ENCODE results near the gene RAD21L1.

Gene RAD21L1

DNA sequence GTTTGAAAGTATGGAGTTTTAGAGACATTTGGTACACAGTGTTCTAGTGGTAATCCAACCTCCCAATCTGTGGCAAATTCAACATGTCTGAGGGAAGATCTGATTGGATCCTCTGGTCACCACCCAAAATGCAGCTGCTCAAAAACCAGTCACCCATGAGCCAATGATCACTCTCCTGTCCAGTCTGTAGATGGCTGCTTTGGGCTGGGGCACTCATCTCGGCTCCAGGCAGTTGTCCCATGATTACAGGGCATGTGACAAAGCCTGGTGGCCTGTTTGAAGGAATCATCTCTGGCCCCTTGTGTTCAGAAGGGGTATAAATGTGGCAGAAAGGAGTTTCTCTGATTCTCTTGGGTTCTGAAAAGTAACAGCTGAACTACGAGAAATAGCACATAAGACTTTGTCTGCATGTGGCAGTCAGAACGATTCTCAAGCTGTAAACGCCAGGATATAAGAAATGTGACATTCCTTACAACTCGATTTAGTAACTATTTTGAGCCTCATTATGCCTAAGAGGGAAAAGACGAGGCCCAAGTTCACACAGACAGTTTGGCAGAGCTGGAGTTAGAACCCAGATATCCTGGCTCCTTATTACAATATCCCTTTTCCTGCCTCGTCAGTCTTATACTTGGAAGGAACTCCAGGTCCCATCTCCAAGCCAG lies 26.5 kb upstream of the RAD21L1 start:
- Histone ChIP-seq H3K9ac (ENCODE audit: insufficient read length, low read depth) (no peak overlapping the region), H3K36me3 (ENCODE audit: insufficient read depth, insufficient read length, low read length) (no peaks in the 10 kb centered on the region), H3K4me3 (ENCODE audit: insufficient read length, low read depth) (no peak overlapping the region), H3K4me1 (ENCODE audit: insufficient read depth, insufficient read length) (no peaks in the 10 kb centered on the region), H3K27me3 (ENCODE audit: insufficient read depth, insufficient read length) (no peaks in the 10 kb centered on the region), H3K9me3 (ENCODE audit: insufficient read depth, low read length) (no peaks in the 10 kb centered on the region)
- TF ChIP-seq YY1 (IDR thresholded peaks at IDR 0.05; ENCODE audit: insufficient read depth, insufficient read length) (no peak), ZNF274 (IDR thresholded peaks at IDR 0.05; ENCODE audit: low read depth, low read length) (no peak), SUZ12 (IDR thresholded peaks at IDR 0.05; ENCODE audit: extremely low read depth, insufficient read depth, insufficient read length) (no peak)
- DNase-seq (ENCODE audit: low read depth, low spot score): no peak

GRCh38 chr20:1199964-1200363 lies 25.9 kb upstream of the RAD21L1 start:
- Histone ChIP-seq H3K4me1 (ENCODE audit: insufficient read depth, insufficient read length) (no peaks in the 10 kb centered on the region), H3K27me3 (ENCODE audit: insufficient read depth, insufficient read length) (no peaks in the 10 kb centered on the region), H3K9ac (ENCODE audit: insufficient read length, low read depth) (no peak overlapping the region), H3K4me3 (ENCODE audit: insufficient read length, low read depth) (no peak overlapping the region), H3K9me3 (ENCODE audit: insufficient read depth, low read length) (no peaks in the 10 kb centered on the region), H3K36me3 (ENCODE audit: insufficient read depth, insufficient read length, low read length) (no peaks in the 10 kb centered on the region)
- no peak for DNase-seq (ENCODE audit: low read depth, low spot score)
- no peak for TF ChIP-seq ZNF274 (IDR thresholded peaks at IDR 0.05; ENCODE audit: low read depth, low read length)
- TF ChIP-seq SUZ12 (IDR thresholded peaks at IDR 0.05; ENCODE audit: extremely low read depth, insufficient read depth, insufficient read length): no peak
- no peak for TF ChIP-seq YY1 (IDR thresholded peaks at IDR 0.05; ENCODE audit: insufficient read depth, insufficient read length)

DNA sequence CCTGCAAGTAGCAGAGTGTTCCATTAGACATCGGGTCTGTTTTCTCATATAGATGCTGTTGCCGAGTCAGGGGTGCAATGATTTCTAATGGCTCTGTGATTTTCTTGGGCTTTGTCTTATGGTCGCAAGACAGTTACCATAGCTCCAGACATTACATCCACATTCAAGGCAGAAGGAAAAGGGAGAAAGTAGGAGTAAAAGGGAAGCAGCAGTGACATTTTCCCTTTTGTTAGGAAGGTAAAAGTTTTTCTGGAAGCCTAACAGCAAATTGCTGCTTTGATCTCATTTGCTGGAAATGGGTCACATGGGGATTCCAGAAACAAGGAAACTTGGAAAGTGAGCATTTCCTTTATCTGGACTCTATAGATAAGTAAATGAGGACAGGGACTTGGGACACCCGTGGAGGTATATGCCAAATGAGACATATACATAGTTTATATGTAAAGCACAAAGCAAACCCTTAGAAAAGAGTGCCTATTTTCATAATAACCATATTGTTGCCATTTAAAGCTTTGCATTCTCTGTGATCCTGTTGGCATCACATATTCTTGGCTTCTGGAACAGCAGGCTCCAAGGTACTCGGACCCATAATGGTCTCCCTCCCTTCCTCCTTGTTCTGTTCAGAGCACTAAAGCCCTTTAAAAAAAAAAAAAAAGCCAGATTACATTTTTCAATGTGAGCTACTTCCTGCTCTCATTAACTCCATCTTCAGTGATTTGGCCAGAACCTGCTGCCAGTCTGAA lies 22.9 kb upstream of the RAD21L1 start, which contains the start of gene C20orf202:
TSS of gene C20orf202 (plus strand) at position 693 of the 743 bp plus-strand sequence. CDS start 132 bp downstream, outside the sequence.
- Histone ChIP-seq H3K9ac (ENCODE audit: insufficient read length, low read depth) (no peak within 1 kb of the TSS), H3K27me3 (ENCODE audit: insufficient read depth, insufficient read length) (no peaks in the 10 kb centered on the region), H3K4me3 (ENCODE audit: insufficient read length, low read depth) (no peak within 1 kb of the TSS), H3K4me1 (ENCODE audit: insufficient read depth, insufficient read length) (no peaks in the 10 kb centered on the region), H3K36me3 (ENCODE audit: insufficient read depth, insufficient read length, low read length) (no peaks in the 10 kb centered on the region), H3K9me3 (ENCODE audit: insufficient read depth, low read length) (no peaks in the 10 kb centered on the region)
- no peak for DNase-seq (ENCODE audit: low read depth, low spot score)
- no peak for TF ChIP-seq ZNF274 (IDR thresholded peaks at IDR 0.05; ENCODE audit: low read depth, low read length)
- TF ChIP-seq YY1 (IDR thresholded peaks at IDR 0.05; ENCODE audit: insufficient read depth, insufficient read length): no peak
- TF ChIP-seq SUZ12 (IDR thresholded peaks at IDR 0.05; ENCODE audit: extremely low read depth, insufficient read depth, insufficient read length): no peak

DNA sequence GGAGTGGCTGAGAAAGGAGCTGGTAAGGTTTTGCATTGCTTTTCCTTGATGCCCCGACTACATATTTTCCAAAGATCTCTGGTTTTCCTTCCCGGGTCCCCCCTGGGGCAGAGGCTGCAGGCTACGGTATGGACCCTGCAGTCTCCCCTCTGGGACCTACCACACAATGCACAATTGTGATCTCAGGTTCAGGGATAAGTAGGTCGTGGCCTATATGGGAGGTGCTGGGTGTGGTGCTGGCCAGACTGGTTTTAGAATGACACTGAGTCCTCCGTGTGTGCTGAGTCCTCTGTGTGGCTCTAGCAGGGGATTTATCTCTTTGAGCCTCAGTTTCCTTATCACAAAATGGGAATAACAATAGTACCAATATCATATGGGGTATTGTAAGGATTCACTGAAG lies 22.2 kb upstream of the RAD21L1 start:
- no peaks in the 10 kb centered on the region for H3K27me3 ChIP-seq (ENCODE audit: insufficient read depth, insufficient read length)

GRCh38 chr20:1204113-1204512 lies 21.7 kb upstream of the RAD21L1 start:
- H3K9me3 ChIP-seq (ENCODE audit: insufficient read depth, low read length): no peaks in the 10 kb centered on the region
- no peaks in the 10 kb centered on the region for H3K27me3 ChIP-seq (ENCODE audit: insufficient read depth, insufficient read length)
- no peaks in the 10 kb centered on the region for H3K4me1 ChIP-seq (ENCODE audit: insufficient read depth, insufficient read length)
- DNase-seq (ENCODE audit: low read depth, low spot score): no peak
- no peak overlapping the region for H3K4me3 ChIP-seq (ENCODE audit: insufficient read length, low read depth)
- no peak overlapping the region for H3K9ac ChIP-seq (ENCODE audit: insufficient read length, low read depth)
- H3K36me3 ChIP-seq (ENCODE audit: insufficient read depth, insufficient read length, low read length): no peaks in the 10 kb centered on the region
- no peak for TF ChIP-seq YY1 (IDR thresholded peaks at IDR 0.05; ENCODE audit: insufficient read depth, insufficient read length)
- TF ChIP-seq SUZ12 (IDR thresholded peaks at IDR 0.05; ENCODE audit: extremely low read depth, insufficient read depth, insufficient read length): no peak
- TF ChIP-seq ZNF274 (IDR thresholded peaks at IDR 0.05; ENCODE audit: low read depth, low read length): no peak

More for the DNA sequence above, 22.2 kb upstream of the RAD21L1 start:
- no peak for TF ChIP-seq YY1 (IDR thresholded peaks at IDR 0.05; ENCODE audit: insufficient read depth, insufficient read length)
- no peak for TF ChIP-seq SUZ12 (IDR thresholded peaks at IDR 0.05; ENCODE audit: extremely low read depth, insufficient read depth, insufficient read length)
- TF ChIP-seq ZNF274 (IDR thresholded peaks at IDR 0.05; ENCODE audit: low read depth, low read length): no peak
- DNase-seq (ENCODE audit: low read depth, low spot score): no peak
- Histone ChIP-seq H3K36me3 (ENCODE audit: insufficient read depth, insufficient read length, low read length) (no peaks in the 10 kb centered on the region), H3K9me3 (ENCODE audit: insufficient read depth, low read length) (no peaks in the 10 kb centered on the region), H3K9ac (ENCODE audit: insufficient read length, low read depth) (no peak overlapping the region), H3K4me3 (ENCODE audit: insufficient read length, low read depth) (no peak overlapping the region), H3K4me1 (ENCODE audit: insufficient read depth, insufficient read length) (no peaks in the 10 kb centered on the region)

DNA sequence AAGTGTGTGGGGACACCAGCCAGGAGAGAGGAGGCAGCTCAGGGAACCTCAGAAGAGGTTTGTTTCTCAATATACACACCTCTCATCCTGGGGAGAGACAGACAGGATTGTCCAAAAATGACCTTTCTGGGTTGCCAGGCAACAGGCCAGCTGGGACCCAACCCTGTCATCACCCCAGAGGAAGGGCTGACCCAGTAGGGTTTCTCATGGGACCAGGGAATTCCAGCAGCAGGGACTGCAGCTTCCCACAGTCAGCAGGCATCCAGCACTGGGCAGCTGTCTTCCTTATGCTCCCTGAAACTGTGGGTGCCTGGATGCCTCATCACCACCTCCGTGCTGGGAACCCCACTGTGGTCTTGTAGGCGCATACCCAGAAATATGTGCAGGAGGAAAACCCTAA lies 21.3 kb upstream of the RAD21L1 start:
- Histone ChIP-seq H3K4me1 (ENCODE audit: insufficient read depth, insufficient read length) (no peaks in the 10 kb centered on the region), H3K4me3 (ENCODE audit: insufficient read length, low read depth) (no peak overlapping the region), H3K9ac (ENCODE audit: insufficient read length, low read depth) (no peak overlapping the region), H3K36me3 (ENCODE audit: insufficient read depth, insufficient read length, low read length) (no peaks in the 10 kb centered on the region), H3K27me3 (ENCODE audit: insufficient read depth, insufficient read length) (no peaks in the 10 kb centered on the region), H3K9me3 (ENCODE audit: insufficient read depth, low read length) (no peaks in the 10 kb centered on the region)
- TF ChIP-seq YY1 (IDR thresholded peaks at IDR 0.05; ENCODE audit: insufficient read depth, insufficient read length) (no peak), SUZ12 (IDR thresholded peaks at IDR 0.05; ENCODE audit: extremely low read depth, insufficient read depth, insufficient read length) (no peak), ZNF274 (IDR thresholded peaks at IDR 0.05; ENCODE audit: low read depth, low read length) (no peak)
- no peak for DNase-seq (ENCODE audit: low read depth, low spot score)

DNA sequence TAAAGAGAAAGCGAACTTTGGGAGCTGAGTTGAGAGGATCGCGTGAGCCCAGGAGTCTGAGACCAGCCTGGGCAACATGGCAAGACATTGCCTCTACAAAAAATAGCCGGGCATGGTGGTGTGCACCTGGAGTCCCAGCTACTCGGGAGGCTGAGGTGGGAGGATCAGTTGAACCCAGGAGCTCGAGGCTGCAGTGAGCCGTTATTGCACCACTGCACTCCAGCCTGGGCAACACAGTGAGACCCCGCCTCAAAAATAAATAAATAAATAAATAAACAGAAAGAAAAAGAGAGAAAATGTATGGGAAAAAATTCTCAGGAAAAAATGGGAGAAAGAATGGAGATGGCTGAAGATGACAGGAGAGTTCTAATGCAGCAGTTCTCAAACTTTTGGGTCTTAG lies 20.0 kb upstream of the RAD21L1 start:
- DNase-seq (ENCODE audit: low read depth, low spot score): no peak
- TF ChIP-seq YY1 (IDR thresholded peaks at IDR 0.05; ENCODE audit: insufficient read depth, insufficient read length) (no peak), ZNF274 (IDR thresholded peaks at IDR 0.05; ENCODE audit: low read depth, low read length) (no peak), SUZ12 (IDR thresholded peaks at IDR 0.05; ENCODE audit: extremely low read depth, insufficient read depth, insufficient read length) (no peak)
- Histone ChIP-seq H3K4me3 (ENCODE audit: insufficient read length, low read depth) (no peak overlapping the region), H3K36me3 (ENCODE audit: insufficient read depth, insufficient read length, low read length) (no peaks in the 10 kb centered on the region), H3K4me1 (ENCODE audit: insufficient read depth, insufficient read length) (no peaks in the 10 kb centered on the region), H3K9me3 (ENCODE audit: insufficient read depth, low read length) (no peaks in the 10 kb centered on the region), H3K27me3 (ENCODE audit: insufficient read depth, insufficient read length) (no peaks in the 10 kb centered on the region), H3K9ac (ENCODE audit: insufficient read length, low read depth) (no peak overlapping the region)

Data from NT2/D1 (cell line).